Measurements from ENCODE around the gene NUBP2.

NUBP2 gene

GRCh38 chr16:1781758-1782407 lies 877 bp upstream of the NUBP2 start:
- DNase-seq (ENCODE audit: extremely low read depth in 1 of 2, low read depth in 1 of 2) = no peak

- no peak for DNase-seq (ENCODE audit: extremely low read depth in 1 of 2, low read depth in 1 of 2)
Measured at GRCh38 chr16:1784977-1785845, 2.5 kb downstream of the NUBP2 start.

GRCh38 chr16:1785846-1786170 lies 3.0 kb downstream of the NUBP2 start:
- no peak for DNase-seq (ENCODE audit: extremely low read depth in 1 of 2, low read depth in 1 of 2)

GRCh38 chr16:1786242-1787055 lies 3.7 kb downstream of the NUBP2 start:
- no peak for DNase-seq (ENCODE audit: extremely low read depth in 1 of 2, low read depth in 1 of 2)

GRCh38 chr16:1787056-1787321 lies 4.2 kb downstream of the NUBP2 start:
- no peak for DNase-seq (ENCODE audit: extremely low read depth in 1 of 2, low read depth in 1 of 2)

GRCh38 chr16:1787322-1788094 lies 4.7 kb downstream of the NUBP2 start:
- DNase-seq (ENCODE audit: extremely low read depth in 1 of 2, low read depth in 1 of 2) = no peak

GRCh38 chr16:1788095-1788707 lies 5.4 kb downstream of the NUBP2 start:
- no peak for DNase-seq (ENCODE audit: extremely low read depth in 1 of 2, low read depth in 1 of 2)

- no peak for DNase-seq (ENCODE audit: extremely low read depth in 1 of 2, low read depth in 1 of 2)
Measured at GRCh38 chr16:1788708-1789100, 5.9 kb downstream of the NUBP2 start.

- DNase-seq (ENCODE audit: extremely low read depth in 1 of 2, low read depth in 1 of 2) = no peak
Measured at GRCh38 chr16:1789643-1790045, 6.9 kb downstream of the NUBP2 start.

GRCh38 chr16:1790261-1790610 lies 7.5 kb downstream of the NUBP2 start:
- DNase-seq (ENCODE audit: extremely low read depth in 1 of 2, low read depth in 1 of 2) = no peak

GRCh38 chr16:1790611-1791255 lies 8.0 kb downstream of the NUBP2 start:
- DNase-seq (ENCODE audit: extremely low read depth in 1 of 2, low read depth in 1 of 2) = no peak

- no peak for DNase-seq (ENCODE audit: extremely low read depth in 1 of 2, low read depth in 1 of 2)
Measured at GRCh38 chr16:1791256-1791942, 8.6 kb downstream of the NUBP2 start.

GRCh38 chr16:1791943-1792812 lies 9.4 kb downstream of the NUBP2 start:
- no peak for DNase-seq (ENCODE audit: extremely low read depth in 1 of 2, low read depth in 1 of 2)

- DNase-seq (ENCODE audit: extremely low read depth in 1 of 2, low read depth in 1 of 2) = no peak
Measured at GRCh38 chr16:1792836-1793577, 10.2 kb downstream of the NUBP2 start.

GRCh38 chr16:1793578-1794220 lies 10.9 kb downstream of the NUBP2 start, which contains the start of gene IGFALS:
TSS of gene IGFALS (minus strand) at chr16:1793705. CDS start at chr16:1793652, 53 bp downstream.
- DNase-seq (ENCODE audit: extremely low read depth in 1 of 2, low read depth in 1 of 2) = no peak

GRCh38 chr16:1794221-1794871 lies 11.6 kb downstream of the NUBP2 start:
- DNase-seq (ENCODE audit: extremely low read depth in 1 of 2, low read depth in 1 of 2) = no peak

All from stimulated activated CD8-positive, alpha-beta memory T cell treated with anti-CD3 and anti-CD28 coated beads, Interleukin-7, amount 100 ng/mL, for 48 hours (primary cell).